ENCODE data around the gene LIN7C.
A peak's percentile ranks its signal among the peaks of the same experiment; 100 is the strongest.

LIN7C gene

DNA sequence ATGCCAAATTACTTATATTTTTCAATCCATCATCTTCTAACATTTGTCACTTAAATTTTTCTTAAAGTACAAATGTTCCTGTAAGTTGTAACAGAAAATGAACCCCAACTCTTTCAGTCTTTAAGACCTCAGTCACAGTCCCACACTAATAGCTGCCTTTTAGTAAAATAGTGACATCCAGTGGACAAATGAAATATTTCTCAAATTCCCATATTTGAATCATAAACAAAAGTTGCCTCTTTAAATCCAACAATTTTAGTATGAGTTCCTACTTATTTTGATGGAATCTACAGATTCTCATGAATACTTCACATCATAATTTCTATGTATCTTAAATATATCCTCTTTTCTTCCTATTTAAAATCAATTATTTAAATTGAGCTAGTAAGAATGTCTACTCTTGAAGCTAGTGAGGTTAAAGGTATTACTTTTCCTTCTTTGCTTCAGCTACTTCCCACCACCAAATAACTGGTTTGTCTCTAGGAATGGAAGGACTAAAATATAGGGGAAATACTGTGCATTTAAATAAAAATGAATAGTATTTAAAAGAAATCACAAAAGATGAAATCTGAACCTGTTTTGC lies 9.2 kb downstream of the LIN7C start:
- Histone ChIP-seq H3K27ac (no peak overlapping the region), H3K36me3 (replicated peaks) (peaks cover 17% of the 10 kb centered on the region), H3K4me3 (ENCODE audit: low read depth, low read length) (no peak overlapping the region), H3K27me3 (replicated peaks) (no peaks in the 10 kb centered on the region)
- TF ChIP-seq, protein P1, sequence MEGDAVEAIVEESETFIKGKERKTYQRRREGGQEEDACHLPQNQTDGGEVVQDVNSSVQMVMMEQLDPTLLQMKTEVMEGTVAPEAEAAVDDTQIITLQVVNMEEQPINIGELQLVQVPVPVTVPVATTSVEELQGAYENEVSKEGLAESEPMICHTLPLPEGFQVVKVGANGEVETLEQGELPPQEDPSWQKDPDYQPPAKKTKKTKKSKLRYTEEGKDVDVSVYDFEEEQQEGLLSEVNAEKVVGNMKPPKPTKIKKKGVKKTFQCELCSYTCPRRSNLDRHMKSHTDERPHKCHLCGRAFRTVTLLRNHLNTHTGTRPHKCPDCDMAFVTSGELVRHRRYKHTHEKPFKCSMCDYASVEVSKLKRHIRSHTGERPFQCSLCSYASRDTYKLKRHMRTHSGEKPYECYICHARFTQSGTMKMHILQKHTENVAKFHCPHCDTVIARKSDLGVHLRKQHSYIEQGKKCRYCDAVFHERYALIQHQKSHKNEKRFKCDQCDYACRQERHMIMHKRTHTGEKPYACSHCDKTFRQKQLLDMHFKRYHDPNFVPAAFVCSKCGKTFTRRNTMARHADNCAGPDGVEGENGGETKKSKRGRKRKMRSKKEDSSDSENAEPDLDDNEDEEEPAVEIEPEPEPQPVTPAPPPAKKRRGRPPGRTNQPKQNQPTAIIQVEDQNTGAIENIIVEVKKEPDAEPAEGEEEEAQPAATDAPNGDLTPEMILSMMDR (IDR thresholded peaks at IDR 0.05; ENCODE audit: low read depth, low read length, missing control alignments) = peak; percentile 24
- no peak for DNase-seq
- in situ Hi-C loops (cut with HindIII; ENCODE audit: low pct_ligation_motif_present, low sequenced_read_pairs) = loop anchor here (25.0 kb wide), 1 partner anchor 310 kb away; no protein-coding TSS in a partner anchor

DNA sequence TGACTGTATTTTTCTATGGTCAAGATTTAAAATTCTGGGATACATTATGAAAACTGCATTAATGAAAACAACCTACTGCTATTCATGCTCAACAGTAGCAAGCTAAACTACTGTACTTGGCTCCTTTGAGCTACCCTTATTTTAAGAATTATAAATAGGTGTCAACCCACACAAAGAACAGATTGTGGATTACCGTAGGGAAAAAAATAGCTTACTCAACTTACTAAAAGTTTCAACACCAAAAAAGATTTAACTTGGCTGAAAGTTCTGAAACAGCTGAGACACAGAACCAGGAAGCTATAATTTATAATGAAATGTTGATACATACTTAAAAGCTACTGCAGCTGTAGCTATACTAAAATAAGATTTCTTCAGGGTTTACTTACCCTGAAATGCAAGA lies 10.1 kb downstream of the LIN7C start:
- TF ChIP-seq, protein P1 (IDR thresholded peaks at IDR 0.05; ENCODE audit: low read depth, low read length, missing control alignments) = no peak
- H3K27me3 ChIP-seq (replicated peaks) = no peaks in the 10 kb centered on the region
- no peak for DNase-seq
- H3K36me3 ChIP-seq (replicated peaks) = peaks cover 22% of the 10 kb centered on the region
- no peak overlapping the region for H3K4me3 ChIP-seq (ENCODE audit: low read depth, low read length)
- no peak overlapping the region for H3K27ac ChIP-seq
- in situ Hi-C loops (cut with HindIII; ENCODE audit: low pct_ligation_motif_present, low sequenced_read_pairs) = loop anchor here (25.0 kb wide), 1 partner anchor 309 kb away; no protein-coding TSS in a partner anchor

DNA sequence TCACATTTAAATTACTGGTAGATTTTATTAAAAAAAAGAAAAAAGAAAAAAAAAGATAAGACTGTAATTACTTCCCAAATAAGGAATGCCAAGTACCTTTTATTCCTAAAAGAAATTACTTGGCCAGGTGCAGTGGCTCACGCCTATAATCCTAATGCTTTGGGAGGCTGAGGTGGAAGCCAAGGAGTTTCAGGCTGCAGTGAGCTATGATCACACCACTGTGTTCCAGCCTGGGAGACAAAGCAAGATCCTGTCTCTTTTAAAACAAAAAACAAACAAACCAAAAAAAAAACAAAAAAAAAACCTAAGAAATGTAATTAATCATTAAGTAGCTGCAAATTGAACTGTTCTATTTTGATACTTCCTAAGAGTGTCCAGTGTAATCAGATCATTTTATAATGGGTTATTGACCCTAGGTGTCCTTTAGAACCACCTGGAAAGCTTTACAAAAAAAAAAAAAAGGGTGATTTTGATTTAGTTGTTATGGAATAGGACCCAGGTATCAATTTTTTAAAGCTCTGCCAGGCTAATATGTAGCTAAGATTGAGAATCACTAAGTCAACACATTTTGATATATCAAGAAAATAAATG lies 10.8 kb downstream of the LIN7C start:
- Histone ChIP-seq H3K36me3 (replicated peaks) (peaks cover 27% of the 10 kb centered on the region), H3K4me3 (ENCODE audit: low read depth, low read length) (no peak overlapping the region), H3K27me3 (replicated peaks) (no peaks in the 10 kb centered on the region), H3K27ac (no peak overlapping the region)
- in situ Hi-C loops (cut with HindIII; ENCODE audit: low pct_ligation_motif_present, low sequenced_read_pairs) = loop anchor here (25.0 kb wide), 1 partner anchor 309 kb away; no protein-coding TSS in a partner anchor
- DNase-seq = no peak
- TF ChIP-seq, protein P1 (IDR thresholded peaks at IDR 0.05; ENCODE audit: low read depth, low read length, missing control alignments) = no peak

DNA sequence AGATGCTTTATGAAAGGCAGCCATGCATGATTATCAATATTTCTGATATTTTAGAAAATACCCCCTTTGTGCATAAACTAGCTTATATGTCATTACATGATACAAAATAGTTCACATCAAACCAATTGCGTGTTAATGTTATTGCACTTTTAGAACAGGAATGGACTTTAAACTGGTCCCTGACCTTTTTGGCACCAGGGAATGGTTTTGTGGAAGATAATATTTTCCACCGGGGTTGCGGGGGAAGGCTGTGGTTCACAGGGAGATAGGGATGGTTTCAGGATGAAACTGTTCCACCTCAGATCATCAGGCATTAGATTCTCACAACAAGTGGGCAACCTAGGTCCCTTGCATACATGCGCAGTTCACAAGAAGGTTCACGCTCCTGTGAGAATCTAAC lies 17.5 kb downstream of the LIN7C start:
- Histone ChIP-seq H3K4me3 (ENCODE audit: low read depth, low read length) (no peak overlapping the region), H3K27ac (no peak overlapping the region), H3K27me3 (replicated peaks) (no peaks in the 10 kb centered on the region), H3K36me3 (replicated peaks) (peaks cover 17% of the 10 kb centered on the region)
- TF ChIP-seq, protein P1 (IDR thresholded peaks at IDR 0.05; ENCODE audit: low read depth, low read length, missing control alignments) = no peak
- in situ Hi-C loops (cut with HindIII; ENCODE audit: low pct_ligation_motif_present, low sequenced_read_pairs) = loop anchor here (25.0 kb wide), 1 partner anchor 302 kb away; no protein-coding TSS in a partner anchor
- no peak for DNase-seq

DNA sequence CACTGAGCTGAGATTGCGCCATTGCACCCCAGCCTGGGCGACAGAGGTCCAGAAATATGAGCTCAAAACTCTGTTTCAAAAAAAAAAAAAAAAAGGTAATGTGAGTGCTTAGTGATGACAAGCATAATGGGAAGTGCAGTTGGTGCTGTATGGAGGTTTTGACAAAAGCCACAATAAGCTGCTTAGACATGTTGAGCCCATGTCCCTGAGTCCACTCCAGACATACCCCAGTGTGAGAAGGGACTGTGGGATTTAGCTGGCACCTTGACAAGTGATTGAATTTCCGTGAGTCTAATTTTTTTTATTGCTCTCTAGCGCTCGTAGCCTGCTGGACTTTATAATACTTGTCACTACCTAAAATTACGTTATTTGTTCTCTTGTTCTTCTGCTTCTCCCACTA lies 18.9 kb downstream of the LIN7C start:
- H3K27me3 ChIP-seq (replicated peaks) = no peaks in the 10 kb centered on the region
- peaks cover 17% of the 10 kb centered on the region for H3K36me3 ChIP-seq (replicated peaks)
- in situ Hi-C loops (cut with HindIII; ENCODE audit: low pct_ligation_motif_present, low sequenced_read_pairs) = loop anchor here (25.0 kb wide), 1 partner anchor 300 kb away; no protein-coding TSS in a partner anchor
- no peak for DNase-seq
- no peak overlapping the region for H3K4me3 ChIP-seq (ENCODE audit: low read depth, low read length)
- TF ChIP-seq, protein P1 (IDR thresholded peaks at IDR 0.05; ENCODE audit: low read depth, low read length, missing control alignments) = no peak
- no peak overlapping the region for H3K27ac ChIP-seq

Measured in brain microvascular endothelial cell (primary cell).